ENCODE results near the gene NHEJ1. TPM values are rescaled to one million over a fixed set of nuclear protein-coding genes. Genes with fewer than 3 reads are reported as not detected.

Gene NHEJ1
- total and polyA plus RNA-seq, 2 of the 13 experiments (the other 11 are each of a cell fraction or from before 2014, with no cell fraction given) = 30.0 to 30.7 TPM

- TF ChIP-seq GATA4 (IDR thresholded peaks at IDR 0.05; ENCODE audit: borderline replicate concordance, low read depth) = no peak
- TF ChIP-seq FOSL2 (CRISPR knock-in tag; IDR thresholded peaks at IDR 0.05) = peak; percentile 16; the same call in 1 of the 2 replicates
- TF ChIP-seq ZNF761 (CRISPR knock-in tag; conservative IDR thresholded peaks at IDR 0.05) = no peak
- no peak for TF ChIP-seq CERS6 (CRISPR knock-in tag; IDR thresholded peaks at IDR 0.05)
- TF ChIP-seq KDM3A (CRISPR knock-in tag; IDR thresholded peaks at IDR 0.05; ENCODE audit: low read depth) = peak; percentile 96; the same call in 1 of the 2 replicates
- TF ChIP-seq ZNF589 (CRISPR knock-in tag; conservative IDR thresholded peaks at IDR 0.05) = no peak
- no peak for TF ChIP-seq MXD4 (CRISPR knock-in tag; IDR thresholded peaks at IDR 0.05)
- TF ChIP-seq CBX2 (IDR thresholded peaks at IDR 0.05; ENCODE audit: low read depth, low read length) = no peak
- TF ChIP-seq CBX2 (CRISPR knock-in tag; IDR thresholded peaks at IDR 0.05; ENCODE audit: low read depth) = no peak
- no peak; the same call in 1 of the 2 replicates for TF ChIP-seq EED (CRISPR knock-in tag; IDR thresholded peaks at IDR 0.05)
- TF ChIP-seq MAFF (IDR thresholded peaks at IDR 0.05; ENCODE audit: low read depth, low read length) = no peak
- TF ChIP-seq ZNF704 (CRISPR knock-in tag; IDR thresholded peaks at IDR 0.05; ENCODE audit: borderline replicate concordance) = no peak; the same call in 1 of the 2 replicates
- TF ChIP-seq NFE2L2 (IDR thresholded peaks at IDR 0.05; ENCODE audit: low read length) = no peak
- no peak for TF ChIP-seq ZMYM4 (CRISPR knock-in tag; IDR thresholded peaks at IDR 0.05)
- TF ChIP-seq NAIF1 (CRISPR knock-in tag; IDR thresholded peaks at IDR 0.05; ENCODE audit: borderline replicate concordance) = no peak
- no peak for TF ChIP-seq RFX3 (CRISPR knock-in tag; IDR thresholded peaks at IDR 0.05)
- no peak for TF ChIP-seq NFE2L1 (CRISPR knock-in tag; IDR thresholded peaks at IDR 0.05; ENCODE audit: borderline replicate concordance)
- peak; percentile 50; the same call in 1 of the 2 replicates for TF ChIP-seq YEATS2 (CRISPR knock-in tag; IDR thresholded peaks at IDR 0.05; ENCODE audit: borderline replicate concordance)
- TF ChIP-seq ZNF12 (CRISPR knock-in tag; IDR thresholded peaks at IDR 0.05) = no peak
- no peak for TF ChIP-seq TCF7L2 (IDR thresholded peaks at IDR 0.05; ENCODE audit: low read depth, low read length)
- 0 out of 2 replicates have a peak, but pooled peaks have one; percentile 39 for TF ChIP-seq RBFOX2 (IDR thresholded peaks at IDR 0.05; ENCODE audit: low read depth, low read length)
- no peak for TF ChIP-seq ZNF577 (CRISPR knock-in tag; IDR thresholded peaks at IDR 0.05; ENCODE audit: borderline replicate concordance, low read depth)
- no peak for TF ChIP-seq JUN (CRISPR knock-in tag; IDR thresholded peaks at IDR 0.05)
- 0 out of 2 replicates have a peak, but pooled peaks have one; percentile 57 for TF ChIP-seq SIX4 (CRISPR knock-in tag; IDR thresholded peaks at IDR 0.05)
- peak; percentile 69; the same call in 1 of the 2 replicates for TF ChIP-seq ZNF792 (CRISPR knock-in tag; IDR thresholded peaks at IDR 0.05)
- no peak for TF ChIP-seq AHR (CRISPR knock-in tag; IDR thresholded peaks at IDR 0.05)
- TF ChIP-seq ATF2 (CRISPR knock-in tag; IDR thresholded peaks at IDR 0.05) = 0 out of 2 replicates have a peak, but pooled peaks have one; percentile 39
- no peak for TF ChIP-seq CENPX (CRISPR knock-in tag; IDR thresholded peaks at IDR 0.05)
- TF ChIP-seq SSRP1 (CRISPR knock-in tag; IDR thresholded peaks at IDR 0.05) = no peak
- peak; percentile 54; the same call in 1 of the 2 replicates for TF ChIP-seq ARNT2 (CRISPR knock-in tag; IDR thresholded peaks at IDR 0.05; ENCODE audit: low read depth)
These were observed 102.7 kb downstream of the NHEJ1 start (continued) for GRCh38 chr2:219057709-219058540.

Data from HepG2 (cell line).